Stimulated activated CD4-positive, alpha-beta T cell treated with anti-CD3 and anti-CD28 coated beads, Interleukin-2, amount 100 ng/mL, for 48 hours (primary cell): ENCODE measurements around the gene ZNF575.
A peak's percentile ranks its signal among the peaks of the same experiment; 100 is the strongest.
"Not testable (repeated sequence)": the region's sequence is repeated elsewhere in the genome, so short reads cannot be mapped to it uniquely, and the experiment has no call there.

Experiments used
- DNase-seq, 2 donors: peaks; one replicate each; pipeline ENCODE4 v3.0.0-alpha.2; 2020

The ZNF575 gene

DNA sequence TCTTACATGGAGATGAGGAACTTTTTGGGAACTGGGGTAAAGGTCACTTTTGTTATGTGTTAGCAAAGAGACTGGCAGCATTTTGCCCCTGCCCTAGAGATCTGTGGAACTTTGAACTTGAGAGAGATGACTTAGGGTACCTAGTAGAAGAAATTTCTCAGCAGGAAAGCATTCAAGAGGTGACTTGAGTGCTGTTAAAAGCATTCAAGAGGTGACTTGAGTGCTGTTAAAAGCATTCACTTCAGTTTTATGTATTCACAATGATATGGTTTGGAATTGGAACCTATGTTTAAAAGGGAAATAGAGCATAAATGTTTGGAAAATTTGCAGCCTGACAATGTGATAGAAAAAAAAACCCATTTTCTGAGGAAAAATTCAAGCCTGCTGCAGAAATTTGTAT is 20.6 kb upstream of the ZNF575 start:
- DNase-seq, result not testable (repeated sequence)

DNA sequence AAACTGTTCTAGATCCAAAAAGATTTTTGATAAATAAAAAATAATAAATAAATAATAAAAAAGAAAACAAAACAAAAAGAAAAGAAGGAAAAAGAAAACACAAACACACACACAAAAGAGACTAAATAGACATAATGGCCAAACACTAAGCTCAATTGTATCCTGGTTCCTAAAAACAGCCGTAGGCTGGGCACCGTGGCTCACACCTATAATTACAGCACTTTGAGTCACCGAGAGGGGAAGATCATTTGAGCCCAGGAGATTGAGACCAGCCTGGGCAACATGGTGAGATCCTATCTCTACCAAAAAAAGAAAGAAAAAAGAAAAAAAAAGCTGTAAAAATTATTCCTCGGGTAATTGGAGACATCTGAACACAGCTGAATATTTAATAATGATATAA is 14.9 kb upstream of the ZNF575 start:
- no peak for DNase-seq

DNA sequence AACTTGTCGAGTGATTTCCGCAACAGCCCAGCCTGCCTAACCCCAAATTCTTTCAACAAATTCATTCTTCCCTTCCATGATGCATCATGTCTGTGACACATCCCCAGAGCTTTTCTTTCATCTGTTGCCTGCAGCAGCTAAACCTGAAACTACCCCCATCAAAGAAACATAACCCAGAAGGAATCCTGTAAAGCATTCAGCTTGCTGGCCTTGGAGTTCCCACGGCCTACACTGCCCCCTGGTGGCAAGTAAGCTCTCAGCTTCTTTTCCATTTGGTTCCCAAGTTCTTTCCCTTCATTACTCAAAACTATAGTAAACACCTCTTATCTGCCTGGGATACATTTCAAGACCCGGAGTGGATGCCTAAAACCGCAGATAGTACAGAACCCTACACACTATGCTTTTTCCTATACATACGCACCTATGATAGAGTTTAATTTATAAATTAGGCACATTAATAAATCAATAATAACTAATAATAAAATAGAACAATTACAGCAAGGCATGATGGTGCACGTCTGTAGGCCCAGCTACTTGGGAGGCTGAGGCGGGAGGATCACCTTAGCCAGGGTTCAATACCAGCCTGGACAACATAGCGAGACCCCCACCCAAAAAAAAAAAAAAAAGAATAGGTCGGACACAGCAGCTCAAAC is 13.4 kb upstream of the ZNF575 start:
- DNase-seq, result peak; percentile 73 to 80

DNA sequence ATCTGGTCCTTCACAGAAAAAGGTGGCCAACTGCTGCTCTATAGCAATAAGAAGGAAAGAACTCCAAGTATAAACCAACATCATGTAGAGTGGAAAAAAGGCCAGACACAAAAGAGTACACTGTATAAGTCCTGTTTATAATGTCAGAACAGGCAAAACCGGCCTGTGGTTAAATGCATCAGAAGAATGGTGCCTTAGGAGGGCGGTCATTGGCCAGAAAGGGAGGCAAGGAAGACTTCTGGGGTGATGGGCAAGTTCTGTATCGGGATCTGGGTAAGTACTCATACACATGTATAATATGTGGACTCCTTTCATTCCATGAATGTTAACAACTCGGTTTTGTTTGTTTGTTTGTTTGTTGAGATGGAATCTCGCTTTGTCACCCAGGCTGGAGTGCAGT is 10.1 kb upstream of the ZNF575 start:
- DNase-seq, result no peak

DNA sequence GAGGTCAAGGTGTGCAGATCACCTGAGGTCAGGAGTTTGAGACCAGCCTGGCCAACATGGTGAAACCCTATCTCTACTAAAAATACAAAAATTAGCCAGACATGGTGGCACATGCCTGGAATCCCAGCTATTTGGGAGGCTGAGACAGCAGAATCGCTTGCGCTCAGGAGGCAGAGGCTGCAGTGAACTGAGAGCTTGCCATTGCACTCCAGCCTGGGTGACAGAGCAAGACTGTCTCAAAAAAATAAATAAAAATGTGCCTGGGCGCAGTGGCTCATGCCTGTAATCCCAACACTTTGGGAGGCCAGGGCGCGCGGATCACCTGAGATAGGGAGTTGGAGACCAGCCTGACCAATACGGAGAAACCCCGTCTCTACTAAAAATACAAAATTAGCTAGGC is 9.3 kb upstream of the ZNF575 start:
- DNase-seq, result not testable (repeated sequence)

DNA sequence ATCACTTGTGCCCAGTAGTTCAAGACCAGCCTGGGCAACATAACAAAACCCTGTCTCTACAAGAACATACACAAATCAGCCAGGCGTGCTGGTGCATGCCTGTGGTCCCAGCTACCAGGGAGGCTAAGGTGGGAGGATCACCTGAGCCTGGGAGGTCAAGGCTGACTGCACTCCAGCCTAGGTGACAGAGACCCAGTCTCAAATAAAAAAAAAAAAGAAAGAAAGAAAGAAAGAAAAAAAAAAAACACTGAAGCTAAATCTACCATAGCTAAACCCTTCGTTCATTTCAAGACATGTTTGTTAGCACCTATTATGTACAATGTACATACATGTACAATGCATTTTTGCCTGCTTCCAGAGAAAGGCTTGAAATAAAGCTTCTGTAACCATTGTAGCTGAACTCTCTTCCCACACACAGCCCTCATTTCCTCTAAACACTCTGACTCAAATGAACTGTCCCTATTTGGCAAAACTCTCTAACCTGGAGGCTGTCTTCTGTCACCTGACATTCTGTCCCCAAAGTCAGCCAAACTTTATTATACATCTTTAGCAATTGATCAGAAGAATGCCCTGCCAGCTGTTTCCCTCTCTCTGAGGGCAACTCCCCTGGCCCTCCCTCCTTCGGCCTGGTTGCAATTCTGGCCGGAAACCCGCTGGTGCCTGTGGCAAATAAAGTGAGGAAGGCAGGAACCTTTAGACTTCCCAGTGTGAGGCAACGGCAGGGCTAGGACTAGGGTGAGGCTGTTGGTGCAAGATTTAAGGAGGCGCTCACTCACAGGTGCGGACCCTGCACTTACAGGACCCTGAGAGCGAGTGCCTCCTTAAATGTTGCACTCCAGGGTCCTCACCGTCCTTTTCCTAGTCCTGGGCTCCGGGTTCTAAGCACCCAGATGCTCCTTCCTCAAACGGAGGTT is 7.8 kb upstream of the ZNF575 start:
- DNase-seq, result peak in 1 of 2 donors; percentile 23

DNA sequence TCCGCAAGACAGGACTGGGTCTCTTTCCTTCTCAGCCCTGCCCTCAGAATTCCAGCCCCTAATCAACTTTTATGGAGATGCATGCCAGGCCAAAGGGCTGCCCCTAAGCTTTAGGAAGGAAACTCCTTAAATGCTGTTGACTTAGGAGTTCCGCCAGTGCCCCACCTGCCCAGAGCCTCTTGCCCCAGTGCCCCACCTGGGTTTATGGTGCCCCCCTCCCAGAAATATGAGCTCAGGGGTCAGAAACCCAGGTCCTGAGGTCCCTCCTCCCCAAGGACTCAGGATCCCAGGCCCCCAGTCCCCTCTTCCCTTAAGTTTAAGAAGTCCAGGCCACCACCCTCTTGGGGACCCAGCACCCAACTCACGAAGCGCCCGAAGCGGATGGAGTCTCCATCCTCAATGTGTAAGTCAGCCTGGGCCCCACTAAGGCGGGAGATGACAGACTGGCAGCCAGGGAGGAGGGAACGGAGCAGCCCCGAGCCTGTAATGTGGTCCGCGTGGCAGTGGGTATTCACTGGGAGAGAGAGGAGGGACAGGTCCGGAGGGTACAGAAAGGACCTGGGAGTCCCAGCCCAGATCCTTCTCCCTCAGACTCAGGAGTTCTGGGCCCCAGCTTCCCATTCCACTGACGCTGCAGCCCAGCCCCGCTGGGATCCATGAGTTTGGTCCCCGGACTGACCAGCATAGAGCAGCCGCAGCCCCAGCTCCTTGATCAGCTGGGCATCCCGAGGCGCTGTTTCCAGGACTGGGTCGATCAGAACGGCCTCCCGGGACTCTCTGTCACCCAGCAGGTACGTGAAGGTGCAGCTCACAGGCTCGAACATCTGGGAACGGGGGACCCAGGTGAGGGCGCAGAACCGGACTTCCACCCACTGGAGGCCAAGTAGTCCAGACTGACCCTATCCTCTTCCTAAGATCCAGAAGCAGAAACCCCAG is 6.9 kb upstream of the ZNF575 start:
- peak; percentile 19 to 31 for DNase-seq

DNA sequence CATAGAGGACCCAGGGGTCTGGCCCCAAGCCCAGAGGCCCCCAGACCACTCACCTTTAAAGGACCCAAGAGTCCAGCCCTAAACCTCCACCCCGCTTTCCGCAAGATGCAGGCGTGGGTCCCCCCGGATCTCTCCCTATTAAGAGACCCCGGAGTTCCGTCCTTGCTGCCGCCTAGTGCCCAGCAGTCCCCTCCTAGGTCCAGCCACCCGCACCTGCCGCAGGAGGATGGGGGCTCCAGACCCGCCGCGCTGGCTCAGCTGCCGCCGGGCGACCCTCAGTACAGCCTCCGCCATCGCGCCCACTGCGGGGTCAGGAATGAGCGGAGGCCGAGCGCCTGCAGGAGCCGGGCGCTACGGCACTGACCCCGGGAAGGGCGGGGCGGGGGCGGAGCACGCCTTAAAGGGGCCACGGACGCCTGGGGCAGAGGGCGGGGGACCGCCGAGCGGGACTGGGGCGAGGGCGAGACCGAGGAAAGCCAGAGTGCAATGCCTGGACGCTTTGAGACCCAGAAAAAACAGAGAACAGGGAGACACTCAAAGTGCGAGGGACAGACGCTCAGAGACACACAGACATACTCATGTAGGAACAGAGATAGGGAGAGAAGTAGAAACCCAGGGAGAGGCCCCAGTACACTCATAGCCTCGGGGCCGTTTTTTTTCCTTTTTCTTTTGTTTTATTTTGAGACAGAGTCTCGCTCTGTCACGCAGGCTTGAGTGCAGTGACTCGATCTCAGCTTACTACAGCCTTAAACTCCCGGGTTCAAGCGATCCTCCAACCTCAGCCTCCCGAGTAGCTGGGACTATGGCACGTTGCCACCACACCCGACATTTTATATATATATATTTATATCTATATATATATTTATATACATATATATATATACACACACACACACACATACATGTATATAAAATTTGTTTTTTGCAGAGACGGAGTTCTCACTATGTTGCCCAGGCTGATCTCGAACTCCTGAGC is 5.8 kb upstream of the ZNF575 start, which contains the start of gene ETHE1:
ETHE1 (minus strand) TSS at position 318 of the 976 bp plus-strand sequence; CDS start at position 294, 24 bp downstream.
- DNase-seq, result peak; percentile 64 to 69

DNA sequence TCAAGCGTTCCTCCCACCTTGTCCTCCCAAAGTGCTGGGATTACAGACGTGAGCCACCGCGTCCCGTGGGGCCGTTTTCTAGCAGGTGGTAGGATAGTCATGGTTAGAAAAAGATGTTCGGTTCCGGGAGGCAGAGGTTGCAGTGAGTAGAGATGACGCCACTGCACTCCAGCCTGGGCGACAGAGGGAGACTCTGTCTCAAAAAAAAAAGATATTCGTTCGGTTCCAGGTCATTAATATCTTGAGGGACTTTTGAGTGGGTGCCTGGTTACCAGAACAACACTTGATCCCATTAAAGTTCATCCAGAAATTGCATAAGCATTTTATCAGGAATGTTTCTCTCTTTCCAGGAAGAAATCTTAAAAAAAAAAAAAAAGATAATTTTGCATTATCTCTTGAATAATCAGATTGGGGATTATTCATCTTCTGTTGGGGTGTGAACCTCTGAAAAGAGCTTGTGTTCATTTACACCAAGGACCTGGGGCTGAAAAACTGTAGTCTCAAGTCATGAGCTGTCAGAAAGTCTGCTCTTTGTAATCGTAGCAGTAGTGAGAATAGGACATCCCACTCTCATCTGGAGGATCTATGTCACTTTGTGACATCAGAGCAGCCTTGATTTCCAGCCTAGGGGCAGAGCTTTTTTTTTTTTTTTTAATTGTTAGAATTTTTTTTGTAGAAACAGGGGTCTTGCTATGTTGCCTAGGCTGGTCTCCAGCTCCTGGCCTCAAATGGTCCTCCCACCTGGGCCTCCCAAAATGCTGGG is 4.9 kb upstream of the ZNF575 start:
- no peak for DNase-seq

DNA sequence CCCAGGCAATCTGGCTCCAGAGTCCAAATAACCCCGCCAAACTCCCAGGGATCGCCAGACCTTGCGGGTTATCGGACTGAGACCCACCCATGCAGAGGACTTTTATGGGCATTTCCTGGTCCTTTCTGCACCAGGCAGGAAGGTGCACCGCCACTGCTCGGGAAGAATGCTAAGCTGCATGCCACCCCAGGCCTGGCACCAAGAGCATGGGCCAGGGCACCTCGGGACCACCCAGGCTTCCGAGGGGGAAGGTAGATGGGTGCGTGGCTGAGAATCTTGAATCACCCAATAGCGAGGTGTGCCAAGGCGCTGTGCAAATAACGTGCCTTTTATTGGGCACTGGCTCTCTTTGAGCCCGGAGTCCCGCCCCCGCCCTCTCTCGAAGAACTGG is 422 bp upstream of the ZNF575 start:
- no peak for DNase-seq

DNA sequence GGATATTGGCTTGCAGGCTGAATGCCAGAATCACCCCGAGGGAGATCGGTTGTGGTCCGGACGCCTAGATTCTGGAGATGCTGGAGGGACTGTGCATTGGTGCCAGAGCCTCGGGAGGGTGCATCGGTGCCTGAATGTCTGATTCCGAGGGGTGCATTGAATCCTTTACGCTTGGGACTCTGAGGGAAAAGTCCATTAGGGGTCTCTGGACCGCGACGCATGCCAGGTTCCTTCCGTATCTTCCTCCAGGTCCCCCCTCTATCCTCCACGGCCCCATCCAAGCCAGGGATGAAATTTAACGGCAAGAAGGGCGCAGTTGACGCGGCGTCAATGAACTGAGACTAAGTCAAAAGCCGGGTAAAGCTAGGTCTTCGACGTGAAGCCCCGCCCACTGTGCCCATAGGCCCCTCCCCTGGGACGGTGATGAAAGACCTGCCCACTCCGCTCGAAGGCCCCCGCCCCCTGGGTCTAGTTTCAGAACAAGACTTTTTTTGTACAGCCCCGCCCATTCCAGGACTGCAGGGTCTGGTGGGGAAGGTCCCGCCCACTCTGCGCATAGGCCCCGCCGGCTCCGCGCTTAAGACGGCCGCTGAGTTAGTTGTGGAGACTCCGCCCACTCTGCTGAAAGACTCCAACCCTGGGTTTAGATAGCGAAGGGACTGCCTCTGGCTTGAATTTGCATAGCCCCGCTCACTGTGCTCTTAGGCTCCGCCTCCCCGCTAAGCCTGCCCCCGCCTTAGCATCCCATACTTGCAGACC is 737 bp downstream of the ZNF575 start:
- peak; percentile 89 to 94 for DNase-seq

DNA sequence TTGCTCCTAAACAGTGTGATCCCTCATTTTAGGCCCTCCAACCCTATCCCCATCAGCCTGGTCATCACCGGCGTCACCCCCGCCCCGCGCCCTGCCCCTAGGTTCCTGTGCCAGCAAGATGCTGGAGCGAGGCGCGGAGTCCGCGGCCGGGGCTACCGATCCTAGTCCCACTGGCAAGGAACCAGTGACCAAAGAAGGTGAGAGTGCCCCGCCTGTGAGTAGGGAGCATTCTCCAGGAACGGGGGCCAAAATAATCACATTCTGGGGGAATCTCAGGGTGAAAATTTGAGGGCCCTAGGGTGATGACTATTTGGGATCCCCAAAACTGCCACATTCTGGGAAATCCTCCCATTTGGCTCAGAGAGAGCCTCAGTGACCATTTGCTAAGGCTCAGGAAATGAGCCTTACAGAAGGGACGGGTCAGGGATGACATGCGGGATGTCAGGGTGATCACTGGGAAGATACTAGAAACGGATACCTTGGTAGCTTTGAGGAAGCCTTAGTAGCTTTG is 1.4 kb downstream of the ZNF575 start:
- no peak for DNase-seq

DNA sequence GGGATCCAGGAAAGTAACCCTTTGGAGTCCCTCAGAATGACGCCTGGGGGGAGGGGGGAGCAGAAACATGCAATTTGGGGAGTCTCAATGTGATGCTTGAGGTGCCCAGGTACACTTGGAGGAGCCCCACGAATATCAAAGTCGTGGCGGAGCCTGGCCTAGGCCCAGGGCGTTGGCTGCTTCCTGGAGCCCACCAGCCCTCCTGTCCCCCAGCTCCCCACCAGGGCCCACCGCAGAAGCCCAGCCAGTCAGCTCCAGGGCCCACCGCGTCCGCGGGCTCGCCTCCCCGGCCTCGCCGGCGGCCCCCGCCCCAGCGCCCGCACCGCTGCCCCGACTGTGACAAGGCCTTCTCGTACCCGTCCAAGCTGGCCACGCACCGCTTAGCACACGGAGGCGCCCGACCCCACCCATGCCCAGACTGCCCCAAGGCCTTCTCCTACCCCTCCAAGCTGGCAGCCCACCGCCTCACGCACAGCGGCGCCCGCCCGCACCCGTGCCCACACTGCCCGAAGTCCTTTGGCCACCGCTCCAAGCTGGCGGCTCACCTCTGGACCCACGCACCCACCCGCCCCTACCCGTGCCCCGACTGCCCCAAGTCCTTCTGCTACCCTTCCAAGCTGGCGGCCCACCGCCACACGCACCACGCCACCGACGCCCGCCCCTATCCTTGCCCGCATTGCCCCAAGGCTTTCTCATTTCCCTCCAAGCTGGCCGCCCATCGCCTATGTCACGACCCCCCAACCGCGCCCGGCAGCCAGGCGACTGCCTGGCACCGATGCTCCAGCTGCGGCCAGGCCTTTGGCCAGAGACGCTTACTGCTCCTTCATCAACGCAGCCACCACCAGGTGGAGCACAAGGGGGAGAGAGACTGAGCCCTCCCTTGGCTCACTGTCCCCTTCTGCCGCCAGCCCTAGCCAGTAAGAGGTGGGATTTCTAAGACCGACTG is 2.1 kb downstream of the ZNF575 start:
- DNase-seq, result no peak

DNA sequence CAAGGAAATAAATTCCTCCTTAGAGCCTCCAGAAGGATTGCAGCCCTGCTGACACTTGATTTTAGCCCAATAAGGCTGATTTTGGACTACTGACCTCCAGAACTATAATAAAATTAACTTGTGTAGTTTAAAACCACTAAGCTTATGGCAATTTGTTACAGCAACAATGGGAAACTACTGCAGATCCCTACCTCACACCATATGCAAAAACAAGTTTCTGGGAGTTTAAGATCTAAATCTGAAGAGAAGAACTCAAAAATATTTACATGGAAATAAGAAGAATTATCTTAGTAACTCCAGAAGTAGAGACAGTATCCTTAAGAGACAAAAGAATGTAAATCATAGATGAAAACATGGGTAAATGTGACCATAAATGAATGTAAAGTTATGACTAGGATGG is 5.9 kb downstream of the ZNF575 start:
- no peak for DNase-seq

DNA sequence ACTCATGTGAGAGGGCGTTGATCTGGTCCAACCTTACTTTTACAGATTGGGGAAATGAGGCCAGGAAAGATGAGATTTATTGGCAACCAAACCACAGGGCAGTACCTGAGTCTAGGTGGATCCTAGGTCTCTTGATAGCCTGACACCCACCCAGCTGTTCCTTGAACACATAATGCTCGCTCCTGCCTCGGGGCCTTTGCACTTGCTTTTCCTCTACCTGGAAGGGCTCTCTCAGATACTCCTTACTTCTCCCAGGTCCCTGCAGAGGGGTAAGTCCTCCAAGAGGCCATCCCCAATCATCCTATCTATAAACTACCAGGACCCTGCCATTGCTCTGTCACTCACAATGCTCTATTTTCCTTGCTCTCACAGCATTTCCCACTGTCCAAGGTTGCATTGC is 7.4 kb downstream of the ZNF575 start:
- no peak for DNase-seq

DNA sequence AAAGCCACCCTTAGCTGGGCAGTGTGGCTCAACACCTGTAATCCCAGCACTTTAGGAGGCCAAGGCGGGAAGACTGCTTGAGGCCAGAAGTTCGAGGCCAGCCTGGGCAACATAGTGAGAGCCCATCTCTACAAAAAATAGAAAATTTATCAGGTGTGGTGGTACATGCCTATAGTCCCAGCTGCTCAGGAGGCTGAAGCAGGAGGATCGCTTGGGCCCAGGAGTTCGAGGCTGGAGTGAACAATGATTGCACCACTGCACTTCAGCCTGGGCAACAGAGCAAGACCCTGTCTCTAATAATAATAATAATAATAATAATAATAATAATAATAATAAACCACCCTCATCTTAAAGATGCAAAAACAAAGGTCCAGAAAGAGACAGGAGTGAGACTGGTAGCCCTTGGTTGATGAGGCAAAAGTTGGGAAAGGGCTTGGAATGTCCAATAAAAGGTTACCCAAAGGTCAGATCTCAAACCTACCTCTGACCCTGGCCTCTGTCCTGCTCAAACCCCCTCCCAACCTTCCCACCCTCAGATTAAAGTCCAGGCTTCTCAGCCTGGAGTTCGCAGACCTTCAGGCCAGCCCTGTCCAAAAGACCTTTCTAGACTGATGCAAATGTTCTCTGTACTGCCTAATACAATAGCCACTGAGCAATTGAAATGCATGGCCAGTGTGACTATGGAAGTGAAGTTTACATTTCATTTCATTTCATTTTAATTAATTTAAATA is 9.1 kb downstream of the ZNF575 start:
- no peak for DNase-seq

DNA sequence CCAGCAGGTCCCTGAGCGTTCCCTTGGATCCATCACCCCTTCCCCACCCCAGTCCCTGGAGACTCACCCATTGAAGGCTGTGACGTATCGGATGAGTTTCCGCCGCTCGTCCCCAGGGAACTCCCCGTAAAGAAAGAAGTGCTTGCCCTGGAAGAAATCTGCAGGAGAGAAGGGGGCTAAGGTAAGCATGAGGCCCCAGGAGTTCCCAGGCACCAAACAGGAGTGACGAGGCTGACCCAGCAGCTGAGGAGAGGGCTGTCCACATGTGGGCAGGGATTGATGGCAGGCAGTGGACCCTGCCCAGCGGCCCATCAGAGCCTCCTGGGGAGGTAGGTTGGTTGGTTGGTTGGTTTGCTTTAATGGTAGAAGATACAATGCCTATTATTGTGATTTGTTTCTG is 11.1 kb downstream of the ZNF575 start:
- DNase-seq, result no peak

DNA sequence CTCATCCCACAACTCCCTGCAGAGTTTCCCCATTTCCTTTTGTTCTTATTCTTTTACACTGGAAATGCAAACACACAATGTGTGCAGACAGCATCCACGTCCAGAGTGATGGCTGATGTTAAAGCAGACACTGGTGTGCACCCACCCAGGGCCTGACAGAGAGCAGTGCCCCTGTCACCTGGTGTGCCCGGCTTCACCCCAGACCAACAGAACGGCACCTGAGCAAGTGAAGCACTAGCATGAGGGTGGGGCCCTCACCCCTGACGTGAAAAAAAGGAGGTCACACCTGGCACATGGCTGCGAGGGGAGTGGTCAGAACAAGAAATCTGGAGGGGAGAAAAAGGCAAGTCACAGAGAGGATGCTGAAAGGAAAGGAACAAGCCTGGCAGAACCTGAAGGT is 12.3 kb downstream of the ZNF575 start:
- no peak for DNase-seq
